IPS-18a (cell line): Measurements from ENCODE around the gene AQP3.
"Not testable (repeated sequence)": the region's sequence is repeated elsewhere in the genome, so short reads cannot be mapped to it uniquely, and the experiment has no call there.

Experiments used
- H3K27ac ChIP-seq: one replicate; pipeline ENCODE4 v1.5.1; 2013; ENCODE audit warnings: low read length
- H3K27me3 ChIP-seq: one replicate; pipeline ENCODE4 v1.6.1; 2013; ENCODE audit warnings: mild to moderate bottlenecking, low read length; ENCODE audit not compliant: control insufficient read depth, insufficient read depth
- H3K36me3 ChIP-seq: one replicate; pipeline ENCODE4 v1.6.1; 2013; ENCODE audit warnings: low read depth, low read length; ENCODE audit not compliant: control insufficient read depth
- H3K4me1 ChIP-seq: one replicate; pipeline ENCODE4 v1.6.1; 2013; ENCODE audit warnings: low read depth, low read length; ENCODE audit not compliant: control insufficient read depth
- H3K4me3 ChIP-seq: one replicate; pipeline ENCODE4 v1.5.1; 2013; ENCODE audit warnings: low read length
- H3K9ac ChIP-seq: one replicate; pipeline ENCODE4 v1.6.1; 2013; ENCODE audit warnings: mild to moderate bottlenecking, low read length, moderate library complexity
- H3K9me3 ChIP-seq: one replicate; pipeline ENCODE4 v1.6.1; 2013; ENCODE audit warnings: low read depth, low read length; ENCODE audit not compliant: control insufficient read depth

AQP3 gene

DNA sequence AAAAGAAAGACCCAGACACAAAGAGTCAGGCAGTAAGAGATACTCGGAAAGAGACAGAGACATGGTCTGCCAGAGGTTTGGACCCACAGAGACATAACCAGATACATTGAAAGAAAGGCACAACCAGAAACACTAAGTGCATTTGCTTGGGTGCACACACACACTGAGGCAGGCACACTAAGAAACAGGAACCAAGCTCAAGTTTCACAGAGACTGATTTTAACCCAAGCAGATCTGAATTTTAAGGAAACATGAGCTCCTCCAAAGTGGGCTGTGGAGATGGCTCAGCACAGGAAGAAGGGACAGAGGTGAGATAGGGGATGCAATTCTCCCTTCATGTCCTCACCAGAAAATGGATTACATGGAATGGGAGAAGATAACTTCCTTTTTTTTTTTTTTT, 9.5 kb downstream of the AQP3 start:
- no peaks in the 10 kb centered on the region for H3K36me3 ChIP-seq
- no peaks in the 10 kb centered on the region for H3K4me1 ChIP-seq
- H3K27me3 ChIP-seq, result no peaks in the 10 kb centered on the region
- no peak overlapping the region for H3K9ac ChIP-seq
- H3K27ac ChIP-seq, result no peak overlapping the region
- H3K9me3 ChIP-seq, result no peaks in the 10 kb centered on the region
- H3K4me3 ChIP-seq, result no peak overlapping the region

DNA sequence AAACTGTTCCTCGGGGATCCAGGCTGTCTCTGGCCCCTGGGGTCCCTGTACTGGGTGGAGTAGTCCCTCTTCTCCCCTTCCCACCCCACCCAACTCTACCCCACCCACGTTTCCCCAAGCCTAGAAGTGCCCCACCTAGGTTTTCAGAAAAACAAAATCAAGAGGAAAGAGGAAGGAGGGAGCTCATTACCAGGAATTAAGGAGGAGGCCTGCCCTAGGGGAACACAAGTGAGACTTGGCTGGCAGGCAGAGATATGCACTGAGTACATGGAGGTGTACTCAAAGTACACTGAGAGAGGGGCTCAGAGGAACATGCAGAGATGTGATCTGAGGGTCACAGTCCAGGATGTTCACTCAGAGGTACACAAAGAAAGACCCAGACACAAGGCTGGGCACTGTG, 10.2 kb downstream of the AQP3 start:
- H3K4me3 ChIP-seq, result no peak overlapping the region
- H3K36me3 ChIP-seq, result no peaks in the 10 kb centered on the region
- no peaks in the 10 kb centered on the region for H3K4me1 ChIP-seq
- no peak overlapping the region for H3K9ac ChIP-seq
- H3K27ac ChIP-seq, result no peak overlapping the region
- no peaks in the 10 kb centered on the region for H3K27me3 ChIP-seq
- no peaks in the 10 kb centered on the region for H3K9me3 ChIP-seq

DNA sequence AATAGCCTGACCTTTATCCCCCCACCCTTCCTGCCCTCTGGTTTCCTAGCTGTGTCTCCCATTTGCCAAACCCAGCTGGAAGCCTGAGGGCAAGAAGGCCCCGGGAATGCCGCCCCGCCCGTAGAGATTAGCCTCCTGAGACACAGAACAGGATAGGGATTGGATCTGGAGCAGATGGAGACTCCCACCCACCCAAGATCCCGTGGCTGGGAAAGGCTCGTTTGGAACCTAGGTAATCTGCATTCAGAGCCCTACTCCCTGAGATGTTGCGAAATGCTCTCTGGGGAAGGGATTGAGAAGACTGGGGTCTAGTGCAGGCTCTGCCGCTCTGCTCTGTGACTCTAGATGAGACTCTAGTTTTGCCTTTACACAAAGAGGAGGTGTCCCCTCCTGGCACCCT, 10.9 kb downstream of the AQP3 start:
- Histone ChIP-seq H3K9ac (no peak overlapping the region), H3K27me3 (no peaks in the 10 kb centered on the region), H3K4me1 (no peaks in the 10 kb centered on the region), H3K27ac (no peak overlapping the region), H3K36me3 (no peaks in the 10 kb centered on the region), H3K4me3 (no peak overlapping the region), H3K9me3 (no peaks in the 10 kb centered on the region)

DNA sequence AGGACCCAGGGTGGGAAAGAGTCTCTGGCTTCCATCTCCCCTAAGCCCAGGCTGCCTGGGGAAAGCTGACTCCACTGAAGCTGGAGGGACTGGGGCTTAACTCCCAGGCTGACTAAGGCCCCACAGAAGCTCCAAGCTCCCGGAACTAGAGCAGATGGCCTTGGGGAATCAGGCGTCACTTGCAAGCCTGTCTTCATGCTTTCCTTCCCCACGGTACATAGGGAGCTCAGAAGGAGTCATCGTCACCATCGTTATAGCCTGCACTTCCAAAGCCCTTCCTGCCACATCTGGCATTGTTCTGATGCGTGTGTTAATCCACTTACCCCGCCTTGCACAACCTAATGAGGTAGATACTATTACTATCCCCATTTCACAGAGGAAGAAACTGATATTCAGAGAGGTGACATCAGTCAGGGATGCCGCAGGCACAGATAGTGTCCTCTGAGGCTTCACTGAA, 11.5 kb downstream of the AQP3 start:
- Histone ChIP-seq H3K27me3 (no peaks in the 10 kb centered on the region), H3K4me1 (no peaks in the 10 kb centered on the region), H3K9me3 (no peaks in the 10 kb centered on the region), H3K9ac (no peak overlapping the region), H3K4me3 (no peak overlapping the region), H3K27ac (no peak overlapping the region), H3K36me3 (no peaks in the 10 kb centered on the region)

DNA sequence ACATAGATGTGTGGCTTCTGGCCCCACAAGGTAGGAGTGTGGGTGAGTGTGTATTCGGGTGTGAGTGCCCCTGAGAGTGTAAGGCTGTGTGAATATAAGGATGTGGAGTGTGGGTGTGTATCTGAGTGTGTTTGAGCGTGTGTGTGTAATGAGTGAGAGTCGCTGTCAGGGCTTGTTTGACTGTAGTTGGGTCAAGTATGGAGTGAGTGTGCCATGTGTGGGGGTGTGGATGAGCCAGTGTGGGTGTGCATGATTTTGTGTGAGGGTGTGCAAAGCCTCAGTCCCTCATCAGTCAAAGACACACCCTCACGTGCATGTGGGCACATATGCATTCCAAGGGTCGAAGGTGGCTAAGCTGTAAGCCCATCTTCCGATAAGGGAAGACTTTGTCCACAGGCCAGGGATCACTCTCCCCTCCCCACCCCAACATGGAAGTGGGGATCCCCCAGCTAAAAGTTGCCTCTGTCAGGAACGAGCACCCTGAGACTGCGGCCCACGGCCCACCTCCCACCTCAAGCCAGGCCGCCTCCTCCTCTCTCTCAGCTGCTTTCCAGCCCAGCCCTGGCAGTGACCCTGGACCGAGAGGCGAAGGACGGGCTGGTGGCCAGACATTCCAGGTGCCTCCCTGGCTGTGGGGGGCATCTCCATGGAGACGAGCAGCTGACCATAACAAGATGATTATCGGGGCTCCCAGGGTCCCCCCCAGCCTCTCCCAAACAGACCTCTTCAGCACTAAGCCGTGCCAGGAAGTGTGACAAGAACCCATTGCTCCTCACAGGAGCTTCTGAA, 12.9 kb downstream of the AQP3 start:
- Histone ChIP-seq H3K9me3 (no peaks in the 10 kb centered on the region), H3K27ac (no peak overlapping the region), H3K4me3 (no peak overlapping the region), H3K9ac (no peak overlapping the region), H3K27me3 (no peaks in the 10 kb centered on the region), H3K36me3 (no peaks in the 10 kb centered on the region), H3K4me1 (no peaks in the 10 kb centered on the region)

DNA sequence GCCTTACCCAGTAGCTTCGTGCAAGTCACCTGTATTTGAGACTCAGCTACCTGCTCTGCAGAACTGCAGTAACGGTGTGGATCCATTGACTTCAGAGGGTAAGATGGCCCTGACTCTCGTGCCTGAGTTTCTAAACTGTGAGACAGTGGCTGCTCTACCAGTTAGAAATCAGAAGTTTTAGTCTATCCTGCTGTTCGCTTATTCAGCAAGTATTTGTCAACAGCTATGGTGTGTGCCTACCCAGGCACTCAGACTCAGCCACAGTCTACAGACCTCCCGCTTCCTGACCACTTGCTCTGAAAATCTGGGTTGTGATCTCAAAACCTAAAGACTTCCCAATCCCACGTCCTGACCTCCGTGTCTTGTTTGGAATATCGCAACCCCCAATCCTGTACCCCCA, 13.5 kb downstream of the AQP3 start:
- Histone ChIP-seq H3K4me1 (no peaks in the 10 kb centered on the region), H3K9me3 (no peaks in the 10 kb centered on the region), H3K9ac (no peak overlapping the region), H3K4me3 (no peak overlapping the region), H3K27me3 (no peaks in the 10 kb centered on the region), H3K27ac (no peak overlapping the region), H3K36me3 (no peaks in the 10 kb centered on the region)

DNA sequence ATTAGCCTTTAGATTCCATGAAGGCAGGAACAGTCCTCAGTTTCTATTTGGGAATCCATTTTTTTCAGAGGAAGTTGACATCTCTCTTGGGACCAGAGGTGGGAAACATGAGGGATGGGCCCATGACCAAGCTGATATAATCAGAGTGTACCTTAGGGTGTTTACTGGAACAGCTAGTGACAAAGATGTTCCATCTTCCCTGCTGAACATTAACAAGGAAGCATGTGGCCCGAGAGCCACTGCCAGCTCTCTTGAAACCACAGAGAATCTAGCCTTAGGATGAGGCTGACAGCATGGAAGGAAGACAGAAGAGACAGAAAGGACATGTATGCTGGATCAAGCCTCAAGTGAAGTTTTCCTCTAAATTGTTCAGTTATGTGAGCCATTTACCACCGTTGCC, 16.0 kb downstream of the AQP3 start:
- Histone ChIP-seq H3K9me3 (no peaks in the 10 kb centered on the region), H3K36me3 (no peaks in the 10 kb centered on the region), H3K4me1 (no peaks in the 10 kb centered on the region), H3K9ac (no peak overlapping the region), H3K27me3 (no peaks in the 10 kb centered on the region), H3K4me3 (no peak overlapping the region), H3K27ac (no peak overlapping the region)

DNA sequence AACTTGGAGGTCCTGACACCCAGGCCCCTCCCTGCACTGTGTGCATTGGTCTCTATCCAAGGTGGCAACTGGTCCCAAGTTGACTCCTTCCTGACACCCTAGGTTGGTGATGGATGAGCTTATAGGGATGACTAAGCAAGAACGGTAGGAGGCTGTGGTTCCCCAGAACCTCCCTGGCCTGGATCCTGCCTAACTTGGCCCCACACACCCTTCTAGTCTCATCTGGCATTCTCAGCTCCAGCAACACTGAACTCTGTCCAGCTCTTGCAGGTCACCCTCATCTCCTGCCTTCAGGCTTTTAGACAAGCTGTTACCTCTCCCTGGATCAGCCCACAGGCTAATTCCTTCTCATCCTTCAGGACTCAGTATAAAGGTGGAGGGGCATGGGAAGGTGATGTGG, 16.5 kb downstream of the AQP3 start:
- Histone ChIP-seq H3K4me3 (no peak overlapping the region), H3K9ac (no peak overlapping the region), H3K27me3 (no peaks in the 10 kb centered on the region), H3K4me1 (no peaks in the 10 kb centered on the region), H3K9me3 (no peaks in the 10 kb centered on the region), H3K36me3 (no peaks in the 10 kb centered on the region), H3K27ac (no peak overlapping the region)

DNA sequence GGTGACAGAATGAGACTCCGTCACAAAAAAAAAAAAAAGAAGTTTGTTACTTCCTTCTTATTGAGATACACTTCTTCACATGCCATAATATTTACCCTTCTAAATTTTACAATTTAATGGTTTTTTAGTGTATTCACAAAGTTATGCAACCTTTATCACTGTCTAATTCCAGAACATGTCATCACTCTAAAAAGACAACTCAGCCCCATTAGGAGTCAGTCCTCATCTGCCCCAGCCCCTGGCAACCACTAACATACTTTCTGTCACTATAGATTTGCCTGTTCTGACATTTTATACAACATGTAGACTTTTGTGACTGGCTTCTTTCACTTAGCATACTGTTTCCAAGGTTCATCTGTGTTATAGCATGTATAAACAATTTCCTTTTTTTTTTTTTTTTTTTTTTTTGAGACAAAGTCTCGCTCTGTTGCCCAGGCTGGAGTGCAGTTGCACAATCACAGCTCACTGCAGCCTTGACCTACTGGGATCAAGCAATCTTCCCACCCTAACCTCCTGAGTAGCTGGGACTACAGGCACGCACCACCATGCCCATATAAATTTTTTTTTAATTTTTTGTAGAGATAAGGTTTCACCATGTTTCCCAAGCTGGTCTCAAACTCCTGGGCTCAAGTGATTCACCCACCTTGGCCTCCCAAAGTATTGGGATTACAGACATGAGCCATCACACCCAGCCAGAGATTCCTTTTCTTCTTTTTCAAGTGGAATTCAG, 18.0 kb downstream of the AQP3 start:
- H3K4me3 ChIP-seq, result no peak overlapping the region
- no peak overlapping the region for H3K27ac ChIP-seq
- no peaks in the 10 kb centered on the region for H3K36me3 ChIP-seq
- H3K4me1 ChIP-seq, result no peaks in the 10 kb centered on the region
- H3K9me3 ChIP-seq, result no peaks in the 10 kb centered on the region
- no peak overlapping the region for H3K9ac ChIP-seq
- no peaks in the 10 kb centered on the region for H3K27me3 ChIP-seq

DNA sequence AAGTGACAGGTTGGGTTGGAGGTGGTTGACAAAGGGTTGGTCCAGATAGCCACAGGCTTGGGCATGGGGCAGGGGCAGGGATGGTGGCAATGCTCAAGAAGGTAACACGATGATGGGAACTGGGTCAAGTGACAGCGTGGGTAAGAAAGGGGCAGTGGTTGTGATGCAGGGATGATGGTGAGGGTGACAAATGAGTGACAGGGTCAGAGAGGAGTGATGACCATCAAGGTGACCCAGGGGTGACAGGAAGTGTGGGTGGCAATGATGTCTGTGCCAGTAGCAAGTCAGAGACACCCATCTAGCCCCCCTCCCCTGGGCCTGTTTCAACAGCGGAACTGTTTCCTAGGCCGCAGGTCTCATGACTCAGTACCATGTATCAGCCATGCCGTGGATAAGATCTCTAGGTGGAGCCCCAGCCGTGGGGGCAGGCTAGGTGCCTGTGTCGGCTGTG, 20.5 kb downstream of the AQP3 start:
- no peak overlapping the region for H3K9ac ChIP-seq
- H3K9me3 ChIP-seq, result no peaks in the 10 kb centered on the region
- H3K4me3 ChIP-seq, result no peak overlapping the region
- H3K27ac ChIP-seq, result no peak overlapping the region
- no peaks in the 10 kb centered on the region for H3K36me3 ChIP-seq
- no peaks in the 10 kb centered on the region for H3K4me1 ChIP-seq
- no peaks in the 10 kb centered on the region for H3K27me3 ChIP-seq

DNA sequence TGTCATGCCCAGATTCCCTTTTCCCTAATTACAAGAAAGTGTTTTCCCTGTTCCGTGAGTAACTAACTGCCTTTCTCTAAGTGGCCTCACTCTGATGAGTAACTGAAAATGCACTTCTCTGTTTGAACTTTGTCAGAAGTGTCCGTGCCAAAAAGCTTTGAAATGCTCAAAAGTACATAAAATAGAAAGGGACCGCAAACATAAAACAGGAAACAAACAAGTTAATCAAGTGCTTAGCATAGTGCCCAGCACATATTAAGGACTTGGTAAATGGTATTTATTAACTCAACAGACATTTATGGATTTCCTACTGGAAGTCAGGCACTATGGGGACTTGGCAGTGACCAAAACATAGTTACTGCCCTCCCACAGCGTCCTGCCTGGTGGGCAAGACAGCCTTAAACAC, 22.3 kb downstream of the AQP3 start:
- no peaks in the 10 kb centered on the region for H3K27me3 ChIP-seq
- H3K4me1 ChIP-seq, result no peaks in the 10 kb centered on the region
- no peaks in the 10 kb centered on the region for H3K9me3 ChIP-seq
- H3K9ac ChIP-seq, result no peak overlapping the region
- H3K36me3 ChIP-seq, result no peaks in the 10 kb centered on the region
- no peak overlapping the region for H3K27ac ChIP-seq
- H3K4me3 ChIP-seq, result no peak overlapping the region

DNA sequence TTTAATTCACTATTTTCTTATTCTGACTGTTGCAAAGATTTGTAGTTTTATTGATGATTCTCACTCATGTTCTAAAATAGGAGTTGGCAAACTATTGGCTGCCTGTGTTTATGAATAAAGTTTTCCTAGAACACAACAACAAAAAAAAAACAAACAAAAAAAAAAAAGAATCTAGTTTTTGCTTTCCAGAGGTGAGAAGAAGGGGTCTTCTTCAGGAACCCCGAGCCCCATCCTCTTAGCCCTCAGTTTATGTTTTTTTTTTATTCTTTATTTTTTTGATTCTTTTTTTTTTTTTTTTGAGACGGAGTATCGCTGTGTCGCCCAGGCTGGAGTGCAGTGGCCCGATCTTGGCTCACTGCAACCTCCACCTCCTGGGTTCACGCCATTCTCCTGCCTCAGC, 22.9 kb downstream of the AQP3 start:
- H3K27ac ChIP-seq, result not testable (repeated sequence)

More for the DNA sequence above, 22.9 kb downstream of the AQP3 start:
- H3K36me3 ChIP-seq, H3K4me3 ChIP-seq, H3K9me3 ChIP-seq, H3K9ac ChIP-seq, H3K27me3 ChIP-seq, H3K4me1 ChIP-seq: not testable (repeated sequence)
